K562 (cell line): Measurements from ENCODE around the gene PTPN9. TPM values are rescaled to one million over a fixed set of nuclear protein-coding genes. Genes with fewer than 3 reads are reported as not detected.

Experiments used
- ATF1 ChIP-seq, 2 experiments: fragments of 450-650 bp in 1 of 2; IDR thresholded peaks; 2 replicates each; pipeline ENCODE4 v1.6.1; 2016; ENCODE audit warnings: missing compliant biosample characterization in 1 of 2, missing genetic modification characterization in 1 of 2
- CBX3 ChIP-seq, 2 experiments: IDR thresholded peaks; 1 replicate in 1 of 2; 2 replicates in 1 of 2; pipeline ENCODE4 v1.6.1; 2012; ENCODE audit warnings: inconsistent platforms in 2 of 2, low read length in 2 of 2, borderline replicate concordance in 1 of 2, control low read depth in 1 of 2
- CBX8 ChIP-seq: fragments of 200-600 bp; sonication (generic); IDR thresholded peaks from 2 replicates; pipeline ENCODE4 v1.6.1; 2012; ENCODE audit warnings: borderline replicate concordance, mixed run types, low read depth, mild to moderate bottlenecking, moderate library complexity, mixed read lengths, low read length, control low read depth, inconsistent platforms; ENCODE audit not compliant: poor library complexity, severe bottlenecking; ENCODE audit errors: extremely low read depth
- CREB1 ChIP-seq, 2 experiments: sonication (generic) in 1 of 2; formaldehyde crosslinking in 1 of 2; IDR thresholded peaks; 2 replicates each; pipeline versions ENCODE4 v1.6.1 to v1.8.0; 2012 to 2022; ENCODE audit warnings: inconsistent platforms in 1 of 2, mild to moderate bottlenecking in 1 of 2, missing genetic modification reagents in 1 of 2, moderate library complexity in 1 of 2
- GTF2F1 ChIP-seq: IDR thresholded peaks from 2 replicates; pipeline ENCODE4 v1.6.1; 2011; ENCODE audit warnings: low read depth, low read length, improper control_type of control experiment
- HDAC1 ChIP-seq, 2 experiments: fragments of 450-650 bp; IDR thresholded peaks; 2 replicates each; pipeline ENCODE4 v1.6.1; 2016 to 2017; ENCODE audit warnings: inconsistent platforms in 1 of 2, mild to moderate bottlenecking in 1 of 2, moderate library complexity in 1 of 2
- ILF3 ChIP-seq: fragments of 450-650 bp; IDR thresholded peaks from 2 replicates; pipeline ENCODE4 v1.6.1; 2018; ENCODE audit warnings: antibody characterized with exemption, mild to moderate bottlenecking, moderate library complexity, borderline replicate concordance
- KDM2B ChIP-seq: fragments of 250-450 bp; sonication (Bioruptor Pico); IDR thresholded peaks from 2 replicates; pipeline ENCODE4 v1.8.0; 2021; ENCODE audit warnings: mild to moderate bottlenecking, moderate library complexity
- KDM5B ChIP-seq: fragments of 200-600 bp; sonication (generic); IDR thresholded peaks from 2 replicates; pipeline ENCODE4 v1.6.1; 2012; ENCODE audit warnings: low read depth, mild to moderate bottlenecking, moderate library complexity, low read length, control low read depth, inconsistent platforms; ENCODE audit not compliant: insufficient replicate concordance
- MCM2 ChIP-seq: fragments of 450-650 bp; IDR thresholded peaks from 2 replicates; pipeline ENCODE4 v1.6.1; 2017; ENCODE audit warnings: low read depth, mild to moderate bottlenecking
- MYNN ChIP-seq, 2 experiments: sonication (generic); formaldehyde crosslinking in 1 of 2; IDR thresholded peaks; 2 replicates each; pipeline versions ENCODE4 v1.5.0 to v1.6.1; 2016 to 2020; ENCODE audit warnings: antibody characterized with exemption in 1 of 2, missing genetic modification reagents in 1 of 2
- NR4A1 ChIP-seq, 2 experiments: fragments of 250-450 bp in 1 of 2; fragments of 450-650 bp in 1 of 2; sonication (Bioruptor Pico) in 1 of 2; IDR thresholded peaks; 2 replicates each; pipeline versions ENCODE4 v1.4.0 to v1.6.1; 2016 to 2020; ENCODE audit warnings: mild to moderate bottlenecking in 2 of 2, missing compliant biosample characterization in 1 of 2, missing genetic modification characterization in 1 of 2, moderate library complexity in 1 of 2
- PRMT5 ChIP-seq: sonication (generic); formaldehyde crosslinking; IDR thresholded peaks from 2 replicates; pipeline ENCODE4 v1.5.0; 2020; ENCODE audit warnings: missing genetic modification reagents
- SMAD2 ChIP-seq: fragments of 150-350 bp; IDR thresholded peaks from 2 replicates; pipeline ENCODE4 v1.6.1; 2014; ENCODE audit warnings: low read depth, mild to moderate bottlenecking, low read length
- SRSF3 ChIP-seq: fragments of 200-400 bp; formaldehyde crosslinking; IDR thresholded peaks from 2 replicates; pipeline ENCODE4 v1.6.1; 2016; ENCODE audit warnings: mild to moderate bottlenecking, low read length, moderate library complexity; ENCODE audit not compliant: insufficient read depth
- ZFPM2 ChIP-seq: fragments of 250-450 bp; sonication (Bioruptor Pico); IDR thresholded peaks from 2 replicates; pipeline ENCODE4 v1.5.1; 2022; ENCODE audit warnings: mild to moderate bottlenecking
- ZNF75A ChIP-seq: fragments of 450-650 bp; formaldehyde crosslinking; IDR thresholded peaks from 2 replicates; pipeline ENCODE4 v1.4.0; 2020; ENCODE audit warnings: mild to moderate bottlenecking
- ZZZ3 ChIP-seq: fragments of 450-650 bp; IDR thresholded peaks from 2 replicates; pipeline ENCODE4 v1.6.1; 2016; ENCODE audit warnings: antibody characterized with exemption, mild to moderate bottlenecking, moderate library complexity
- polyA plus RNA-seq, 8 experiments: library from polyadenylated mRNA; depleted of rRNA in 4 of 8; stranded (reverse) in 5 of 8; unstranded in 3 of 8; fragments of >200 nt; fragmentation: Nextera tagmentation in 2 of 8; fragmentation: Illumina TruSeq in 1 of 8; extraction: Ambion mirVana in 2 of 8; extraction: Trizol in 1 of 8; gene quantifications; 2 replicates each; pipeline versions ENCODE4 v1.2.1 to v1.2.3, GENCODE V29; 2011 to 2014; ENCODE audit warnings: inconsistent platforms in 1 of 8, missing spikeins in 1 of 8
- total RNA-seq, 7 experiments: library from RNA; depleted of rRNA in 6 of 7; stranded (reverse); fragments of >200 nt in 6 of 7; fragmentation: Illumina TruSeq in 2 of 7; extraction: Trizol in 2 of 7; gene quantifications; 2 replicates each; pipeline versions ENCODE4 v1.2.1 to v1.2.3, GENCODE V29; 2011 to 2021; ENCODE audit warnings: low replicate concordance in 1 of 7
- TF ChIP-seq, protein P1 (sequence below): fragments of 200-800 bp; sonication (Bioruptor generic); IDR thresholded peaks from 2 replicates; pipeline ENCODE4 v1.6.1; 2016; ENCODE audit warnings: missing genetic modification characterization, missing compliant biosample characterization
- TF ChIP-seq, protein P2 (sequence below): fragments of 450-650 bp; formaldehyde crosslinking; conservative IDR thresholded peaks from 2 replicates; pipeline ENCODE4 v1.4.0; 2022; ENCODE audit warnings: mild to moderate bottlenecking, missing genetic modification characterization

The PTPN9 gene
- total and polyA plus RNA-seq, 9 of the 15 experiments (the other 6 are each of a cell fraction or from before 2014, with no cell fraction given) = 5.0 to 24.0 (median 14.2) TPM

DNA sequence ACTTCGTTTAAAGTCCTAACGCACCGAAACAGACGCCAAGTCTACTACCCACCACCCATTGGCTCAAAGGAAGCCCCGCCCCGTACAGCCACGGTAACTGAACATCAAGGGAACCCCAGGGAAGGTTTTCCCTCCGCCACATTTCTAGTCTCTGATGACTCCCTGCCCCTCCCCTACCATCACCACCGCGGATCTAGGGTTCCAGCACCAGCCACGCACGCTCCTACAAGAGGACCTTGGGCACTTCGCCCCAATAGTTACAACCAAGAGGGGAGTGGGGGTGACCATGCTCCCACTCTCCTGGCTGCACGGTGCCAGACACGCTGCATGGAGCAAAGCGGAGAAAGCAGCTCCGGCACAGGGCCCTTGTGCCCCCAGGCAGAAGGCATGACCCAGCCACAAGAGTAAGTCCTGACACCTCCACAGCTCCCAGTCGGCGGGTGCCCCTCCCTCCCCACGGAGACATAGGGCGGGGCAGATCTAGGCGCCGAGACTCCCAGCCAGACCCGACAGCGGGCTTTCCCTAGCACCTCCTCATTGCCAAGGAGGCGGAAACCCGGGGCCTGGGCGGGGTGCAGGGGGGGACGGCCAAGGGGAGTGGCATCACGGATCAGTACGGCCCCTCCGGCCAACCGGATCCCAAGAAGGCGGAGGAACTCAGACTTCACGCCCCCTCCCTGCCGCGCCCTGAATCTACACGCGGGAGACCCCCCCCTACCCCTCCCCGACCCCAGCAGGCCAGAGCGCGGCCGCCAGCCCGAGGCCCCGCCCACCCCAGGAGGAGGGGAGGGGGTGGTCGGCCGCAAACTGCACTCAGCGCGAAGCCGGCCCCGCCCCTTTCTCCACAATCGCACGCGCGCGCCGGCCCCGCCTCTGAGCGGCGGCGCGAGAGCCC lies 128.6 kb downstream of the PTPN9 start (continued):
- TF ChIP-seq, protein P1, sequence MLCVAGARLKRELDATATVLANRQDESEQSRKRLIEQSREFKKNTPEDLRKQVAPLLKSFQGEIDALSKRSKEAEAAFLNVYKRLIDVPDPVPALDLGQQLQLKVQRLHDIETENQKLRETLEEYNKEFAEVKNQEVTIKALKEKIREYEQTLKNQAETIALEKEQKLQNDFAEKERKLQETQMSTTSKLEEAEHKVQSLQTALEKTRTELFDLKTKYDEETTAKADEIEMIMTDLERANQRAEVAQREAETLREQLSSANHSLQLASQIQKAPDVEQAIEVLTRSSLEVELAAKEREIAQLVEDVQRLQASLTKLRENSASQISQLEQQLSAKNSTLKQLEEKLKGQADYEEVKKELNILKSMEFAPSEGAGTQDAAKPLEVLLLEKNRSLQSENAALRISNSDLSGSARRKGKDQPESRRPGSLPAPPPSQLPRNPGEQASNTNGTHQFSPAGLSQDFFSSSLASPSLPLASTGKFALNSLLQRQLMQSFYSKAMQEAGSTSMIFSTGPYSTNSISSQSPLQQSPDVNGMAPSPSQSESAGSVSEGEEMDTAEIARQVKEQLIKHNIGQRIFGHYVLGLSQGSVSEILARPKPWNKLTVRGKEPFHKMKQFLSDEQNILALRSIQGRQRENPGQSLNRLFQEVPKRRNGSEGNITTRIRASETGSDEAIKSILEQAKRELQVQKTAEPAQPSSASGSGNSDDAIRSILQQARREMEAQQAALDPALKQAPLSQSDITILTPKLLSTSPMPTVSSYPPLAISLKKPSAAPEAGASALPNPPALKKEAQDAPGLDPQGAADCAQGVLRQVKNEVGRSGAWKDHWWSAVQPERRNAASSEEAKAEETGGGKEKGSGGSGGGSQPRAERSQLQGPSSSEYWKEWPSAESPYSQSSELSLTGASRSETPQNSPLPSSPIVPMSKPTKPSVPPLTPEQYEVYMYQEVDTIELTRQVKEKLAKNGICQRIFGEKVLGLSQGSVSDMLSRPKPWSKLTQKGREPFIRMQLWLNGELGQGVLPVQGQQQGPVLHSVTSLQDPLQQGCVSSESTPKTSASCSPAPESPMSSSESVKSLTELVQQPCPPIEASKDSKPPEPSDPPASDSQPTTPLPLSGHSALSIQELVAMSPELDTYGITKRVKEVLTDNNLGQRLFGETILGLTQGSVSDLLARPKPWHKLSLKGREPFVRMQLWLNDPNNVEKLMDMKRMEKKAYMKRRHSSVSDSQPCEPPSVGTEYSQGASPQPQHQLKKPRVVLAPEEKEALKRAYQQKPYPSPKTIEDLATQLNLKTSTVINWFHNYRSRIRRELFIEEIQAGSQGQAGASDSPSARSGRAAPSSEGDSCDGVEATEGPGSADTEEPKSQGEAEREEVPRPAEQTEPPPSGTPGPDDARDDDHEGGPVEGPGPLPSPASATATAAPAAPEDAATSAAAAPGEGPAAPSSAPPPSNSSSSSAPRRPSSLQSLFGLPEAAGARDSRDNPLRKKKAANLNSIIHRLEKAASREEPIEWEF = no peak
- TF ChIP-seq SMAD2 (no peak), ILF3 (no peak), PRMT5 (CRISPR knock-in tag) (no peak), CBX3 (IDR thresholded peaks at IDR 0.05; ENCODE audit: borderline replicate concordance in 1 of 2, low read length in 2 of 2) (no peak), KDM5B (no peak), ZNF75A (CRISPR knock-in tag) (no peak), ZZZ3 (no peak), MCM2 (no peak), MYNN (IDR thresholded peaks at IDR 0.05) (peak; percentile 52; the same call in 1 of the 2 replicates), MYNN (CRISPR knock-in tag; IDR thresholded peaks at IDR 0.05) (no peak), SRSF3 (no peak), CREB1 (IDR thresholded peaks at IDR 0.05) (0 out of 2 replicates have a peak, but pooled peaks have one; percentile 12), CREB1 (CRISPR knock-in tag; IDR thresholded peaks at IDR 0.05) (0 out of 2 replicates have a peak, but pooled peaks have one; percentile 38), HDAC1 (IDR thresholded peaks at IDR 0.05) (peak in 1 of 2 experiments; percentile 93; a peak in 2 of 4 replicates), NR4A1 (CRISPR knock-in tag; IDR thresholded peaks at IDR 0.05) (0 out of 2 replicates have a peak, but pooled peaks have one; percentile 64), NR4A1 (tag; IDR thresholded peaks at IDR 0.05) (no peak), ZFPM2 (CRISPR knock-in tag) (no peak), ATF1 (CRISPR knock-in tag; IDR thresholded peaks at IDR 0.05) (no peak), ATF1 (tag; IDR thresholded peaks at IDR 0.05) (peak; percentile 50; the same call in 1 of the 2 replicates), CBX8 (no peak), KDM2B (CRISPR knock-in tag) (no peak), GTF2F1 (no peak)
- TF ChIP-seq, protein P2, sequence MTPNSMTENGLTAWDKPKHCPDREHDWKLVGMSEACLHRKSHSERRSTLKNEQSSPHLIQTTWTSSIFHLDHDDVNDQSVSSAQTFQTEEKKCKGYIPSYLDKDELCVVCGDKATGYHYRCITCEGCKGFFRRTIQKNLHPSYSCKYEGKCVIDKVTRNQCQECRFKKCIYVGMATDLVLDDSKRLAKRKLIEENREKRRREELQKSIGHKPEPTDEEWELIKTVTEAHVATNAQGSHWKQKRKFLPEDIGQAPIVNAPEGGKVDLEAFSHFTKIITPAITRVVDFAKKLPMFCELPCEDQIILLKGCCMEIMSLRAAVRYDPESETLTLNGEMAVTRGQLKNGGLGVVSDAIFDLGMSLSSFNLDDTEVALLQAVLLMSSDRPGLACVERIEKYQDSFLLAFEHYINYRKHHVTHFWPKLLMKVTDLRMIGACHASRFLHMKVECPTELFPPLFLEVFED (CRISPR knock-in tag) = no peak
